ENCODE data around the gene CLCN3. TPM values are rescaled to one million over a fixed set of nuclear protein-coding genes. Genes with fewer than 3 reads are reported as not detected.

Gene CLCN3
- total RNA-seq, 2 experiments from 2014 or later: 23.4 to 25.2 TPM

DNA sequence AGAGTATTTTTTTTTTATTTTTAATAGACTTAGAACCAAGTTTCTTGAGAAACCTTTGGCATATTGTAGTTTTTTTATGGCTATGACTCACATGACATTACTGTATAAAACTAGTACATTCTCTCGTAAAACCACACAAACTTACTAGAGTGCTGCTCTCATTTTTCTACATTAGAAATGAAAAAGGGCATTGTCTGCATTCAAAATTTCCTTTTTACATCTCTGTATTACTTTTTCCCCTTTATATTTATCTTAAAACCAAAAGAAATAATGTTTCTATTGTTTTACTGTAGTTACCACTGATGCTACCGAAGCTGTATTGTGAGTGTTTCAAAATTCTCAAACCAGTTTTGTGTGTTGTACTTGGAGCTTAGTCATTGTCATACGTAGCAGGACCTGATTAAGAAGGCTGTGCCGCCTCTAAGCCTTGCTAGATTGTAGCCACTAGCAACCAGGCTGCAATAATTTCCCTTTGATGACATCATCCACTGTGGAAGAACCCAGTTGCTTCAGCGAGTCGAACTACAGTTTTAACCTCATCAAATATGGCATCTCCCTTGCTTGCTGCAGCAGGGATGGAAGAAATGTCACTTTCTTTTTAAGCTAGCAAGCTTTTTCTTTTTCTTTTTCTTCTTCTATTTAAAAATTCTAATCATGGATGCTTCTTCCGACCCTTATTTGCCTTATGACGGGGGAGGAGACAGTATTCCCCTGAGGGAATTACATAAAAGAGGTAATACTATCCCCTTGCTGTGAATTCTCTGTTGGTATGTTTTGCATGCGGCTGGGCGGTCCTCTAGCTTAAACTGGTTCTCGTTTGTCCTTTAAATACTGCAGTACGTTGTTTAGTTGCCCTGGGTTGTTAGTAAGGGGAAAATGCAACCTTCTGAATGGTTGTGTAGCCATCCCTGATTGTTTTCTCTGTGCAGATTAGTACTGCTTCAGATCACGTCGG lies 39.6 kb downstream of the CLCN3 start:
- Mint-ChIP-seq H3K27ac (peak overlapping the region; percentile 86), H3K27me3 (ENCODE audit: low read depth) (no peaks in the 10 kb centered on the region), H3K9me3 (ENCODE audit: insufficient read depth) (no peaks in the 10 kb centered on the region), H3K36me3 (ENCODE audit: low read depth) (no peaks in the 10 kb centered on the region), H3K4me3 (peak overlapping the region; percentile 73), H3K4me1 (ENCODE audit: low read depth) (peaks cover 18% of the 10 kb centered on the region)
- ATAC-seq (peak; percentile 99), DNase-seq (peak; percentile 84)
- ChIA-PET POLR2A (interaction anchor here (0.6 to 2.9 kb wide), 8 partner anchors 33 to 601 kb away, joined by 3 to 25 read pairs (median 4); partner anchors contain the start of genes CLCN3 and NEK1), CTCF (interaction anchor here (1.0 to 7.4 kb wide), 8 partner anchors 11 to 47 kb away, joined by 4 to 40 read pairs (median 4); partner anchors contain the start of gene NEK1)

DNA sequence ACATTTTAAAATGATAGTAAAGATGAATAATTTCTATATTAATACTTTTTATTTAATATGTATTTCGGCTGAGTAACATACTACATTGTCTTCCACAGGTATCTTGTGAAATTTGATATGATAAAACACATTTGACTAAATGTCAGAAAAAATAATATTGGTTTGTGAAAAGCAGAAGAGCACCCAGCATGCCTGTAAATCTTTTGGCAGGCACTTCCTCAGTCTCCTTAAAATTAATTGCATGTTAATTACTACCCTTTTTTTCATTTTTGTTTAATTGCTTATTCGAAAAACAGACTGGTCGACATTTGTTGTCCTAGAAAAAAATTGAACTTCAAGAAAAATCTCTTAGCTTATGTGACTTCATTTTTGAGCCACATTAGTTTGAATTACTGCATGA lies 40.6 kb downstream of the CLCN3 start:
- DNase-seq (no peak), ATAC-seq (no peak)
- H3K9me3 Mint-ChIP-seq (ENCODE audit: insufficient read depth): no peaks in the 10 kb centered on the region
- H3K4me3 Mint-ChIP-seq: no peak overlapping the region
- ChIA-PET POLR2A (interaction anchor here (0.8 to 2.9 kb wide), 4 partner anchors 34 to 51 kb away, joined by 4 to 25 read pairs (median 12); partner anchors contain the start of genes CLCN3 and NEK1), CTCF (interaction anchor here (2.2 to 7.4 kb wide), 2 partner anchors 40 to 48 kb away, joined by 13 to 40 read pairs; partner anchors contain the start of genes CLCN3 and NEK1)
- peaks cover 4% of the 10 kb centered on the region for H3K36me3 Mint-ChIP-seq (ENCODE audit: low read depth)
- no peak overlapping the region for H3K27ac Mint-ChIP-seq
- H3K27me3 Mint-ChIP-seq (ENCODE audit: low read depth): no peaks in the 10 kb centered on the region
- peaks cover 26% of the 10 kb centered on the region for H3K4me1 Mint-ChIP-seq (ENCODE audit: low read depth)

GRCh38 chr4:169661761-169662160 lies 41.4 kb downstream of the CLCN3 start:
- Mint-ChIP-seq H3K4me3 (no peak overlapping the region), H3K4me1 (ENCODE audit: low read depth) (peaks cover 26% of the 10 kb centered on the region), H3K36me3 (ENCODE audit: low read depth) (peaks cover 10% of the 10 kb centered on the region), H3K27ac (no peak overlapping the region), H3K27me3 (ENCODE audit: low read depth) (no peaks in the 10 kb centered on the region), H3K9me3 (ENCODE audit: insufficient read depth) (peaks cover 3% of the 10 kb centered on the region)
- no peak for DNase-seq
- ChIA-PET CTCF (interaction anchor here (2.2 to 7.4 kb wide), 2 partner anchors 41 to 49 kb away, joined by 13 to 40 read pairs; partner anchors contain the start of genes CLCN3 and NEK1), POLR2A (no interaction called here)
- ATAC-seq: no peak

DNA sequence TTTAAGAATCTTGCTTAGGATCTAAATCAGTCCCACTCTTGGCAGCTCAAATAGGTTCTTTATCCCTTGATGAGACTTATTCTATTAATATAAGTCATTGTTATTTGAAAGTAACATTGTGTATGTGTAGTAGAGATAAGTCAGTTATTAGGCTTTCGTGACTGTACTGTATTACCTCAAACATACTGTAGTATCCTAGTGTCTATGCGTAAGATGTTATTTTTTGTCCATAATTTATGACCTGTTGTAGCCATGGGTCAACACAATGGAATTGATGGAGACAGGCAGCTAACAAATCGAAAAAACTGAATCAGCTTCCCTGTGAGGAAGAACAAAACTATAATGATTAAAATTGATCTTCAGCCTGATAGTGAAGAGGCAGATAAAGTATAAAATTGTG lies 41.8 kb downstream of the CLCN3 start:
- no peak for ATAC-seq
- no peaks in the 10 kb centered on the region for H3K27me3 Mint-ChIP-seq (ENCODE audit: low read depth)
- ChIA-PET POLR2A (no interaction called here), CTCF (interaction anchor here (2.2 to 7.4 kb wide), 2 partner anchors 41 to 50 kb away, joined by 13 to 40 read pairs; partner anchors contain the start of genes CLCN3 and NEK1)
- peaks cover 3% of the 10 kb centered on the region for H3K9me3 Mint-ChIP-seq (ENCODE audit: insufficient read depth)
- H3K4me1 Mint-ChIP-seq (ENCODE audit: low read depth): peaks cover 26% of the 10 kb centered on the region
- H3K36me3 Mint-ChIP-seq (ENCODE audit: low read depth): peaks cover 10% of the 10 kb centered on the region
- no peak overlapping the region for H3K27ac Mint-ChIP-seq
- H3K4me3 Mint-ChIP-seq: no peak overlapping the region
- DNase-seq: no peak

DNA sequence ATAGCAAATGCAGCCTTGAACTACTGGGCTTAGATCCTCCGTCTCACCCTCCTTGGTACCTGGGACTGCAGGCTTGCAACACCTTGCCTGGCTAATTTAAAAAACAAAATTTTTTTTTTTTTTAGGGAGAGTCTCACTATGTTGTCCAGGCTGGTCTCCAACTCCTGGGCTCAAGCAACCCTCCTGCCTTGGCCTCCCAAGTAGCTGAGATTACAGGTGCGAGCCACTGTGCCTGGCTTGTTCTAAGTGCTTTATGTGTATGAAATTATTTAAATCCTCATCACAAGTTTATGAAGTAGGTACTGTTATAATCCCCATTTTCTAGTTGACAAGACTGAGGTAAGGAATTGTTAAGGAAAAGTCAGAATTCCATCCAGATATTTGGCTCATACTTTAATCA lies 43.0 kb downstream of the CLCN3 start:
- ATAC-seq: no peak
- POLR2A ChIA-PET: interaction anchor here (1.4 kb wide), 1 partner anchor 44 kb away, joined by 3 read pairs; no protein-coding TSS in a partner anchor
- Mint-ChIP-seq H3K27me3 (ENCODE audit: low read depth) (no peaks in the 10 kb centered on the region), H3K4me3 (no peak overlapping the region), H3K9me3 (ENCODE audit: insufficient read depth) (peaks cover 3% of the 10 kb centered on the region), H3K27ac (no peak overlapping the region), H3K4me1 (ENCODE audit: low read depth) (peaks cover 26% of the 10 kb centered on the region), H3K36me3 (ENCODE audit: low read depth) (peaks cover 19% of the 10 kb centered on the region)
- CTCF ChIA-PET: no interaction called here
- no peak for DNase-seq

- ATAC-seq: no peak
- no peak overlapping the region for H3K4me3 Mint-ChIP-seq
- H3K9me3 Mint-ChIP-seq (ENCODE audit: insufficient read depth): peaks cover 3% of the 10 kb centered on the region
- H3K4me1 Mint-ChIP-seq (ENCODE audit: low read depth): peaks cover 25% of the 10 kb centered on the region
- POLR2A ChIA-PET: interaction anchor here (1.4 kb wide), 1 partner anchor 44 kb away, joined by 3 read pairs; no protein-coding TSS in a partner anchor
- H3K27ac Mint-ChIP-seq: no peak overlapping the region
- peaks cover 22% of the 10 kb centered on the region for H3K36me3 Mint-ChIP-seq (ENCODE audit: low read depth)
- CTCF ChIA-PET: no interaction called here
- H3K27me3 Mint-ChIP-seq (ENCODE audit: low read depth): no peaks in the 10 kb centered on the region
- no peak for DNase-seq
Observed at GRCh38 chr4:169663831-169664230, 43.5 kb downstream of the CLCN3 start.

DNA sequence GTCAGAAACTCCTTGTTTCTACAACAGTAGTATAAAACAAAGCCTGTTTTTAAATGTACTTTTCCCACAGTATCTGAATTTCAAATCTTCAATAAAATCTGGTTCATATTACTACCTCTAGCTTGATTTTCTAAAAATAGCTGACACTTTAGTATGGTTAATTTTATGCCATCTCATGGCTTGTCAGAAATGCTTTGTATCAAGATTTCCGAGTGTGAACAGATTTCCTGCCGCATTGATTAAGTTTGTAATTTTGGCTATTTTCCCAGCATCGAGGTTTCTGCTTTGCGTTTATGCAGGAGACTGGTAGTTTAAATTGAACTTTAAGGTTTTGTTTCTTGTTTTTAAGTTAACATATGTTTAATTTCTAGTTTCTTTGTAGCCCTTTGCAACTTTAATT lies 44.2 kb downstream of the CLCN3 start:
- ChIA-PET POLR2A (no interaction called here), CTCF (no interaction called here)
- H3K9me3 Mint-ChIP-seq (ENCODE audit: insufficient read depth): peaks cover 3% of the 10 kb centered on the region
- H3K27ac Mint-ChIP-seq: no peak overlapping the region
- peaks cover 22% of the 10 kb centered on the region for H3K36me3 Mint-ChIP-seq (ENCODE audit: low read depth)
- no peak for DNase-seq
- no peaks in the 10 kb centered on the region for H3K27me3 Mint-ChIP-seq (ENCODE audit: low read depth)
- no peak overlapping the region for H3K4me3 Mint-ChIP-seq
- ATAC-seq: no peak
- H3K4me1 Mint-ChIP-seq (ENCODE audit: low read depth): peaks cover 20% of the 10 kb centered on the region

GRCh38 chr4:169665046-169665737 lies 44.8 kb downstream of the CLCN3 start:
- Mint-ChIP-seq H3K27ac (no peak overlapping the region), H3K4me3 (no peak overlapping the region), H3K4me1 (ENCODE audit: low read depth) (peaks cover 16% of the 10 kb centered on the region), H3K9me3 (ENCODE audit: insufficient read depth) (peaks cover 3% of the 10 kb centered on the region), H3K36me3 (ENCODE audit: low read depth) (peaks cover 24% of the 10 kb centered on the region), H3K27me3 (ENCODE audit: low read depth) (no peaks in the 10 kb centered on the region)
- CTCF ChIA-PET: no interaction called here
- DNase-seq (no peak), ATAC-seq (no peak)
- POLR2A ChIA-PET: no interaction called here

DNA sequence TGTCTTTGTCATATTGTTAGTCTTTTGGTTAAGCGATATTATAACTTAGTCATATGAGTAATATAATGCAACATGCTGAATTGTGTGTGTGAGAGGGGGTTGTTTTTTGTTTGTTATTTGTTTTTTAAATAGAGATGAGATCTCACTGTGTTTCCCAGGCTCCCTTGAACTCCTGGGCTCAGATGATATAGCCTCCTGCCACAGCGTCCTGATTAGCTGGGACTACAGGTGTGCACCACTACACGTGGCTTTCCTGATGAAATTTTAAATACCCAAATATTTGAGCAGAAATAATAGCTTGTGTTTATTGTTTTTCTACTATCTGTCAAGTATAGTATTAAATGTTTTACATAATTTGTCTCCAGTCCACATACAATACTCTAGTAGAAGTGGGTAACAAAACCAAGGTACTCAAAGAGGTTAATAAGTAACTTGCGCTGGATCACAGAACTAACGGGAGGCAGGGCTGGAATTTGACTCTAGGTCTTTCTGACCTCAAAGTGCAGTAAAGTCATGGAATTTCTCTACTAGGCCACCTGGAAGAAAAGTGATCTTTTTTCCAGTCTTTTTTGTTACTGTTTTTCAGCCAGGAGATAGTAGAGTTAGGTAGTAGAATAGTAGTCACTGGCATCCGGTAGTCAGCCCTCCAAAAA lies 47.8 kb downstream of the CLCN3 start:
- DNase-seq: no peak
- CTCF ChIA-PET: no interaction called here
- Mint-ChIP-seq H3K27ac (no peak overlapping the region), H3K4me1 (ENCODE audit: low read depth) (peaks cover 12% of the 10 kb centered on the region), H3K36me3 (ENCODE audit: low read depth) (peaks cover 29% of the 10 kb centered on the region), H3K9me3 (ENCODE audit: insufficient read depth) (peaks cover 3% of the 10 kb centered on the region), H3K27me3 (ENCODE audit: low read depth) (no peaks in the 10 kb centered on the region), H3K4me3 (no peak overlapping the region)
- POLR2A ChIA-PET: no interaction called here
- ATAC-seq: no peak

DNA sequence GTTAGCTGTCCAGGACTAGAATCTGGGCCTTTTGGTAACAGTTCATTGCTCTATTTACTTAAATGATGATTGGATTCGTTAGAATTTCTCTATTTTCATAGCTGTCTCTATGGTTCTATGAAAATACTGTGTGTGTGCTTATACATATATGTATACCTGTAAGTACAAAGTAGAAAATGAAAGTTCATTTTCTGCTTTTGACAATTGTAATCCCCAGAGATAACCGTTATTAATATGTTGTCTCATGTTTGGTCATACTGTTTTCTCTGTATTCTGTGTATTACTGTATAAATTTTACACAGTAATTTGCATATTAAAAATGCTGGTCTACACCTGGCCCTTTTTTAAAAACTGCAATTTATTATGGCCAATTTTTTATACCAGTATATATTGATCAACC lies 55.4 kb downstream of the CLCN3 start:
- no peak overlapping the region for H3K27ac Mint-ChIP-seq
- no peaks in the 10 kb centered on the region for H3K4me1 Mint-ChIP-seq (ENCODE audit: low read depth)
- H3K27me3 Mint-ChIP-seq (ENCODE audit: low read depth): no peaks in the 10 kb centered on the region
- ATAC-seq: no peak
- H3K36me3 Mint-ChIP-seq (ENCODE audit: low read depth): peaks cover 12% of the 10 kb centered on the region
- no peaks in the 10 kb centered on the region for H3K9me3 Mint-ChIP-seq (ENCODE audit: insufficient read depth)
- H3K4me3 Mint-ChIP-seq: no peak overlapping the region
- no peak for DNase-seq
- CTCF ChIA-PET: interaction anchor here (2.4 kb wide), 1 partner anchor 63 kb away, joined by 6 read pairs; the partner anchor contains the start of gene NEK1
- POLR2A ChIA-PET: no interaction called here

- H3K4me3 Mint-ChIP-seq: no peak overlapping the region
- POLR2A ChIA-PET: no interaction called here
- CTCF ChIA-PET: no interaction called here
- H3K27me3 Mint-ChIP-seq (ENCODE audit: low read depth): no peaks in the 10 kb centered on the region
- peaks cover 12% of the 10 kb centered on the region for H3K36me3 Mint-ChIP-seq (ENCODE audit: low read depth)
- no peak overlapping the region for H3K27ac Mint-ChIP-seq
- no peaks in the 10 kb centered on the region for H3K9me3 Mint-ChIP-seq (ENCODE audit: insufficient read depth)
- H3K4me1 Mint-ChIP-seq (ENCODE audit: low read depth): no peaks in the 10 kb centered on the region
- no peak for DNase-seq
- ATAC-seq: no peak
Observed at GRCh38 chr4:169677150-169677748, 56.9 kb downstream of the CLCN3 start.
